GM23338 (cell line): ENCODE data around the gene INPP4B. TPM values are rescaled to one million over a fixed set of nuclear protein-coding genes. Genes with fewer than 3 reads are reported as not detected.

Source experiments
- ATAC-seq: fragments of 200-7000 bp; cut with Tn5 transposase; 3 replicates; pipeline ENCODE4 v1.9.1; 2020
- DNase-seq: peaks from one replicate; pipeline ENCODE4 v3.0.0-alpha.2; 2015; ENCODE audit warnings: low spot score
- H2AFZ ChIP-seq: fragments of 200-600 bp; sonication (generic); 2 replicates; pipeline ENCODE4 v1.8.0; 2016; ENCODE audit warnings: antibody characterized with exemption, mild to moderate bottlenecking, moderate library complexity
- H3F3A ChIP-seq: fragments of 200-600 bp; sonication (generic); replicated peaks from 2 replicates; pipeline ENCODE4 v1.8.0; 2017; ENCODE audit warnings: antibody characterized with exemption, mixed run types, low read depth
- H3K27ac ChIP-seq: fragments of 200-600 bp; sonication (generic); 2 replicates; pipeline ENCODE4 v1.6.1; 2016; ENCODE audit warnings: low read depth
- H3K27me3 ChIP-seq: fragments of 200-600 bp; sonication (generic); 2 replicates; pipeline ENCODE4 v1.8.0; 2016; ENCODE audit warnings: mild to moderate bottlenecking, mixed run types, moderate library complexity; ENCODE audit not compliant: insufficient read depth
- H3K36me3 ChIP-seq: fragments of 200-600 bp; sonication (generic); 2 replicates; pipeline ENCODE4 v1.8.0; 2016; ENCODE audit warnings: mild to moderate bottlenecking; ENCODE audit not compliant: insufficient read depth
- H3K4me1 ChIP-seq: fragments of 200-600 bp; sonication (generic); 2 replicates; pipeline ENCODE4 v1.8.0; 2016; ENCODE audit warnings: mild to moderate bottlenecking, moderate library complexity; ENCODE audit not compliant: insufficient read depth
- H3K4me2 ChIP-seq: fragments of 200-600 bp; sonication (generic); 2 replicates; pipeline ENCODE4 v1.7.1; 2017; ENCODE audit warnings: mixed run types
- H3K4me3 ChIP-seq: fragments of 200-600 bp; sonication (generic); 2 replicates; pipeline ENCODE4 v1.6.1; 2016; ENCODE audit warnings: mixed run types
- H3K79me2 ChIP-seq: fragments of 200-600 bp; sonication (generic); replicated peaks from 2 replicates; pipeline ENCODE4 v1.8.0; 2017; ENCODE audit warnings: mild to moderate bottlenecking; ENCODE audit not compliant: insufficient read depth
- H3K9me2 ChIP-seq: fragments of 200-600 bp; sonication (generic); 2 replicates; pipeline ENCODE4 v1.8.0; 2017; ENCODE audit not compliant: insufficient read depth
- H4K20me1 ChIP-seq: fragments of 200-600 bp; sonication (generic); replicated peaks from 2 replicates; pipeline ENCODE4 v1.8.0; 2017; ENCODE audit warnings: mild to moderate bottlenecking; ENCODE audit not compliant: insufficient read depth
- H3K27ac Mint-ChIP-seq: 2 replicates; pipeline ENCODE4 v1.8.0; 2020; ENCODE audit warnings: inconsistent platforms, mild to moderate bottlenecking, moderate library complexity, mixed read lengths
- H3K27me3 Mint-ChIP-seq: 3 replicates; pipeline ENCODE4 v1.8.0; 2022; ENCODE audit warnings: low read depth, mild to moderate bottlenecking, moderate library complexity, mixed read lengths, inconsistent platforms; ENCODE audit not compliant: insufficient read depth, poor library complexity
- H3K36me3 Mint-ChIP-seq: 3 replicates; pipeline ENCODE4 v1.8.0; 2021; ENCODE audit warnings: low read depth, mild to moderate bottlenecking, inconsistent platforms, moderate library complexity, mixed read lengths
- H3K4me1 Mint-ChIP-seq: 3 replicates; pipeline ENCODE4 v1.8.0; 2020; ENCODE audit warnings: mild to moderate bottlenecking, inconsistent platforms, mixed read lengths
- H3K4me3 Mint-ChIP-seq: 3 replicates; pipeline ENCODE4 v1.8.0; 2021; ENCODE audit warnings: moderate library complexity, mild to moderate bottlenecking, inconsistent platforms, mixed read lengths
- H3K9me3 Mint-ChIP-seq: 3 replicates; pipeline ENCODE4 v1.8.0; 2020; ENCODE audit warnings: moderate library complexity, mild to moderate bottlenecking, inconsistent platforms, mixed read lengths
- CREB1 ChIP-seq: fragments of 250-450 bp; sonication (Bioruptor Pico); IDR thresholded peaks from 2 replicates; pipeline ENCODE4 v1.5.0; 2020; ENCODE audit warnings: low read depth, mild to moderate bottlenecking, moderate library complexity
- CTCF ChIP-seq, 2 experiments: fragments of 200-600 bp in 1 of 2; sonication (generic) in 1 of 2; conservative IDR thresholded peaks; 2 replicates each; pipeline versions ENCODE4 v1.5.1 to v1.6.1; 2016 to 2017; ENCODE audit warnings: antibody characterized with exemption in 2 of 2, low read depth in 2 of 2, mild to moderate bottlenecking in 2 of 2, moderate library complexity in 1 of 2
- EZH2phosphoT487 ChIP-seq: fragments of 200-600 bp; sonication (generic); IDR thresholded peaks from one replicate; pipeline ENCODE4 v1.8.1; 2018; ENCODE audit warnings: antibody characterized with exemption; ENCODE audit not compliant: unreplicated experiment
- JUNB ChIP-seq: IDR thresholded peaks from one replicate; pipeline ENCODE4 v1.6.1; 2016; ENCODE audit warnings: antibody characterized with exemption; ENCODE audit not compliant: unreplicated experiment
- NANOG ChIP-seq: IDR thresholded peaks from 2 replicates; pipeline ENCODE4 v1.6.1; 2016; ENCODE audit warnings: antibody characterized with exemption, borderline replicate concordance
- POLR2AphosphoS5 ChIP-seq: IDR thresholded peaks from 2 replicates; pipeline ENCODE4 v1.6.1; 2016; ENCODE audit warnings: antibody characterized with exemption, low read depth
- ZNF331 ChIP-seq: fragments of 250-450 bp; sonication (Bioruptor Pico); IDR thresholded peaks from 2 replicates; pipeline ENCODE4 v1.5.0; 2020; ENCODE audit warnings: low read depth, mild to moderate bottlenecking, moderate library complexity
- ZNF462 ChIP-seq: fragments of 250-450 bp; sonication (Bioruptor Pico); IDR thresholded peaks from 2 replicates; pipeline ENCODE4 v1.5.0; 2020; ENCODE audit warnings: mild to moderate bottlenecking, moderate library complexity
- polyA plus RNA-seq: library from polyadenylated mRNA; unstranded; fragments of >200 nt; fragmentation: Nextera tagmentation; extraction: Ambion mirVana; gene quantifications from 2 replicates; pipeline ENCODE4 v1.2.1, GENCODE V29; 2016
- total RNA-seq: library from RNA; depleted of rRNA; stranded (reverse); fragments of >200 nt; shearing (Covaris generic); gene quantifications from 2 replicates; pipeline ENCODE4 v1.2.3, GENCODE V29; 2014

Gene INPP4B
- total and polyA plus RNA-seq, 2 experiments from 2014 or later, result 0.11 to 0.14 TPM

GRCh38 chr4:142347241-142347640 lies 498.9 kb downstream of the INPP4B start (continued):
- TF ChIP-seq ZNF462, result no peak
- no peak for TF ChIP-seq ZNF331 (CRISPR knock-in tag)
- no peak for TF ChIP-seq EZH2phosphoT487
- no peak for TF ChIP-seq CTCF (conservative IDR thresholded peaks at IDR 0.05; ENCODE audit: low read depth in 2 of 2)
- no peak for TF ChIP-seq CREB1 (CRISPR knock-in tag)

DNA sequence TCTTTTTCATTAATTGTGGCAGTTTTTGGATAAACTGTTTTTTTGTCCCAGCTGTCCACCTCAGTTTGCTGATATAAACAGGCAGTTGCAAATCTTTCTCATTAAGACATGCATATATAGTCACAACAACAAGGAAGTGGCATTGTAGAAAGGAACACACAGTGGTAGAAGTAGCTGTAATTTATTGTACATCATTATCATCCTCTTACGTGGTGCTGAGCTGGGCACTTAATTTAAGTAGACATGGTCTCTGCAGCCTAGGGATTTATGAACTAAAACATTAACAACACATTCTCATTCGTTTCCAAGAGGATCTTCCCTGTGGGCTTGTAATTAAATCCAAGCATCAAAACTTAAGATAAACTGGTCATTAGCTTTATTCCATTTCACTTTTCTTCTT lies 500.2 kb downstream of the INPP4B start:
- Histone ChIP-seq H3K4me3 (no peak overlapping the region), H3K36me3 (no peaks in the 10 kb centered on the region), H3K27me3 (no peaks in the 10 kb centered on the region), H3K9me2 (no peaks in the 10 kb centered on the region), H3K4me2 (no peak overlapping the region), H3K27ac (no peak overlapping the region), H3F3A (no peaks in the 10 kb centered on the region), H2AFZ (no peak overlapping the region), H4K20me1 (no peaks in the 10 kb centered on the region), H3K79me2 (no peaks in the 10 kb centered on the region), H3K4me1 (no peaks in the 10 kb centered on the region)
- Mint-ChIP-seq H3K27ac (no peak overlapping the region), H3K27me3 (no peaks in the 10 kb centered on the region), H3K4me3 (no peak overlapping the region), H3K9me3 (no peaks in the 10 kb centered on the region), H3K36me3 (no peaks in the 10 kb centered on the region), H3K4me1 (no peaks in the 10 kb centered on the region)
- ATAC-seq, result no peak
- DNase-seq, result no peak
- TF ChIP-seq ZNF331 (CRISPR knock-in tag) (no peak), POLR2AphosphoS5 (no peak), CREB1 (CRISPR knock-in tag) (no peak), NANOG (no peak), JUNB (no peak), ZNF462 (no peak)
